Coronary artery (tissue), 2 donors: Measurements from ENCODE around the gene ECHDC3.

Experiments used
- DNase-seq: peaks from one replicate; pipeline ENCODE4 v3.0.0-alpha.2; 2017; ENCODE audit warnings: low spot score
- H3K27ac ChIP-seq, 2 donors: fragments of 200-600 bp; sonication (generic); one replicate each; pipeline ENCODE4 v1.5.1; 2016 to 2019
- H3K4me3 ChIP-seq: fragments of 200-600 bp; sonication (generic); 2 replicates; pipeline ENCODE4 v1.5.1; 2016; ENCODE audit warnings: mild to moderate bottlenecking, moderate library complexity
- CTCF ChIP-seq: fragments of 200-600 bp; sonication (generic); IDR thresholded peaks from one replicate; pipeline ENCODE4 v1.5.1; 2019; ENCODE audit warnings: antibody characterized with exemption

Gene ECHDC3

GRCh38 chr10:11741608-11742007 lies 574 bp upstream of the ECHDC3 start:
- TF ChIP-seq CTCF: no peak
- peak overlapping the region; percentile 72 for H3K4me3 ChIP-seq
- H3K27ac ChIP-seq: no peak overlapping the region
- DNase-seq: no peak

GRCh38 chr10:11742779-11743298 lies 657 bp downstream of the ECHDC3 start:
- H3K4me3 ChIP-seq: peak overlapping the region; percentile 72
- no peak for DNase-seq
- TF ChIP-seq CTCF: no peak
- peak overlapping the region; percentile 46 to 63 for H3K27ac ChIP-seq

GRCh38 chr10:11743461-11744338 lies 1.5 kb downstream of the ECHDC3 start:
- DNase-seq: no peak
- no peak for TF ChIP-seq CTCF
- Histone ChIP-seq H3K27ac (no peak overlapping the region), H3K4me3 (peak overlapping the region; percentile 25)

DNA sequence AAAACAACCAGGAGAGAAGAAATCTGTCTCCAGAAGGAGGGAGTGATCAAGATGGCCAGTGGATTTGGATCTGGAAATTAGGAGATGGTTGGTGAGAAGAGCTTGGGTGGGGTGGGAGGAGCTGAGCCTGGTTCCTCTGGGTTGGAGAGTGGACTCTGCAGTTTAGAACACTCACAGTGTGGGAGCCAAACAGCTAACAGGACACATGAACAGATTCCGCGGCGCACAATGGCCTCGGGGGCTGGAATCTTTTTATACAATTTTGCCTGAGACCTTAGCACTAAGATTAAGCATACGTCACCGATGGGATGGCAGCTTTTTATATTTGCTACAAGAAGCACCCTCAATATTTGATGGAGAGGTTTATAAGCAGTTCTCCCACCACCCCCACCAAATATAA lies 2.9 kb downstream of the ECHDC3 start:
- H3K27ac ChIP-seq: no peak overlapping the region
- TF ChIP-seq CTCF: no peak
- no peak overlapping the region for H3K4me3 ChIP-seq
- DNase-seq: no peak

- no peak for DNase-seq
- Histone ChIP-seq H3K4me3 (peak overlapping the region; percentile 28), H3K27ac (peak overlapping the region; percentile 16 to 63)
- no peak for TF ChIP-seq CTCF
Measured at GRCh38 chr10:11746883-11747539, 4.8 kb downstream of the ECHDC3 start.

GRCh38 chr10:11748866-11749265 lies 6.7 kb downstream of the ECHDC3 start:
- DNase-seq: no peak
- H3K4me3 ChIP-seq: no peak overlapping the region
- TF ChIP-seq CTCF: no peak
- H3K27ac ChIP-seq: no peak overlapping the region
